Gastrocnemius medialis (tissue), 4 donors: ENCODE data around the gene TAS2R1. TPM values are rescaled to one million over a fixed set of nuclear protein-coding genes. Genes with fewer than 3 reads are reported as not detected.

Experiments used
- ATAC-seq, 2 donors: fragments of 150-250 bp; one replicate each; pipeline ENCODE4 v1.9.1; 2016
- DNase-seq, 2 donors: peaks; one replicate each; pipeline ENCODE4 v3.0.0-alpha.2; 2019
- H3K27ac ChIP-seq, 4 donors: fragments of 200-600 bp; sonication (generic); 1 replicate in 1 of 4; 2 replicates in 3 of 4; pipeline ENCODE4 v1.5.1; 2016 to 2018; ENCODE audit warnings: mild to moderate bottlenecking in 2 of 4, moderate library complexity in 1 of 4
- H3K27me3 ChIP-seq, 3 donors: fragments of 200-600 bp; sonication (generic) in 2 of 3; 1 replicate in 1 of 3; 2 replicates in 2 of 3; pipeline versions ENCODE4 v1.5.1 to v1.6.0; 2016 to 2019; ENCODE audit warnings: mild to moderate bottlenecking in 1 of 3, moderate library complexity in 1 of 3
- H3K36me3 ChIP-seq, 2 donors: fragments of 200-600 bp; sonication (generic) in 1 of 2; one replicate each; pipeline ENCODE4 v1.5.1; 2017 to 2018
- H3K4me1 ChIP-seq, 2 donors: fragments of 200-600 bp; sonication (generic) in 1 of 2; one replicate each; pipeline ENCODE4 v1.5.1; 2016 to 2017; ENCODE audit warnings: mild to moderate bottlenecking in 2 of 2
- H3K4me3 ChIP-seq, 4 donors: fragments of 200-600 bp; sonication (generic) in 3 of 4; 1 replicate in 1 of 4; 2 replicates in 3 of 4; pipeline ENCODE4 v1.5.1; 2016 to 2019; ENCODE audit warnings: mild to moderate bottlenecking in 2 of 4
- H3K9me3 ChIP-seq, 3 donors: fragments of 200-600 bp; sonication (generic) in 2 of 3; 1 replicate in 1 of 3; 2 replicates in 2 of 3; pipeline ENCODE4 v1.5.1; 2016 to 2019
- CTCF ChIP-seq, 5 experiments: fragments of 450-650 bp in 3 of 5; fragments of 200-600 bp in 2 of 5; sonication (generic) in 2 of 5; IDR thresholded peaks in 4 of 5; conservative IDR thresholded peaks in 1 of 5; 1 replicate in 4 of 5; 2 replicates in 1 of 5; pipeline ENCODE4 v1.5.1; 2016 to 2019; ENCODE audit warnings: antibody characterized with exemption in 5 of 5, mild to moderate bottlenecking in 3 of 5, moderate library complexity in 3 of 5
- POLR2A ChIP-seq, 2 donors: fragments of 450-650 bp; IDR thresholded peaks; one replicate each; pipeline ENCODE4 v1.6.1; 2017; ENCODE audit warnings: antibody characterized with exemption in 2 of 2, mild to moderate bottlenecking in 2 of 2, moderate library complexity in 2 of 2
- in situ Hi-C, 4 donors: fragments of 200-750 bp; cut with MboI; loops; one replicate each; pipeline versions ENCODE4 v1.15.0 to v1.8.0; 2017; ENCODE audit warnings: low sequenced_read_pairs in 4 of 4
- intact Hi-C: fragments of 100-400 bp; cut with DNase I; formaldehyde crosslinking; loops from one replicate; pipeline ENCODE4 v1.15.1; 2023; ENCODE audit warnings: low total_unique reads
- total RNA-seq, 4 donors: library from RNA; depleted of rRNA; stranded (reverse); fragments of >200 nt; gene quantifications; one replicate each; pipeline versions ENCODE4 v1.1.0 to v1.2.3, GENCODE V29; 2016

Gene TAS2R1
- total RNA-seq, 4 donors from 2014 or later: not detected

GRCh38 chr5:9596824-9597223 is 33.3 kb downstream of the TAS2R1 start:
- H3K4me3 ChIP-seq: no peak overlapping the region
- no peaks in the 10 kb centered on the region for H3K27me3 ChIP-seq
- ATAC-seq: no peak
- H3K4me1 ChIP-seq: no peaks in the 10 kb centered on the region
- in situ Hi-C loops: no loop called here
- no peaks in the 10 kb centered on the region for H3K9me3 ChIP-seq
- H3K36me3 ChIP-seq: no peaks in the 10 kb centered on the region
- TF ChIP-seq CTCF (IDR thresholded peaks at IDR 0.05 in 4 of 5, conservative IDR thresholded peaks at IDR 0.05 in 1 of 5) (no peak), POLR2A (IDR thresholded peaks at IDR 0.05) (no peak)
- no peak for DNase-seq
- intact Hi-C loops: no loop called here
- no peak overlapping the region for H3K27ac ChIP-seq

GRCh38 chr5:9596171-9596780 is 33.9 kb downstream of the TAS2R1 start:
- intact Hi-C loops (no loop called here), in situ Hi-C loops (no loop called here)
- TF ChIP-seq CTCF (IDR thresholded peaks at IDR 0.05 in 4 of 5, conservative IDR thresholded peaks at IDR 0.05 in 1 of 5): no peak
- TF ChIP-seq POLR2A (IDR thresholded peaks at IDR 0.05): no peak
- Histone ChIP-seq H3K36me3 (no peaks in the 10 kb centered on the region), H3K27ac (no peak overlapping the region), H3K27me3 (no peaks in the 10 kb centered on the region), H3K9me3 (no peaks in the 10 kb centered on the region), H3K4me1 (no peaks in the 10 kb centered on the region), H3K4me3 (no peak overlapping the region)
- ATAC-seq: no peak
- no peak for DNase-seq

- TF ChIP-seq POLR2A (IDR thresholded peaks at IDR 0.05) (no peak), CTCF (IDR thresholded peaks at IDR 0.05 in 4 of 5, conservative IDR thresholded peaks at IDR 0.05 in 1 of 5) (no peak)
- in situ Hi-C loops: no loop called here
- no peak for DNase-seq
- no peaks in the 10 kb centered on the region for H3K27me3 ChIP-seq
- intact Hi-C loops: no loop called here
- no peaks in the 10 kb centered on the region for H3K9me3 ChIP-seq
- no peaks in the 10 kb centered on the region for H3K4me1 ChIP-seq
- no peak overlapping the region for H3K4me3 ChIP-seq
- no peaks in the 10 kb centered on the region for H3K36me3 ChIP-seq
- no peak overlapping the region for H3K27ac ChIP-seq
- ATAC-seq: no peak
Measured at GRCh38 chr5:9594913-9595312, 35.2 kb downstream of the TAS2R1 start.

- no peak for TF ChIP-seq CTCF (IDR thresholded peaks at IDR 0.05 in 4 of 5, conservative IDR thresholded peaks at IDR 0.05 in 1 of 5)
- TF ChIP-seq POLR2A (IDR thresholded peaks at IDR 0.05): no peak
- H3K9me3 ChIP-seq: no peaks in the 10 kb centered on the region
- no peak for DNase-seq
- H3K4me1 ChIP-seq: no peaks in the 10 kb centered on the region
- in situ Hi-C loops: no loop called here
- ATAC-seq: no peak
- no peak overlapping the region for H3K4me3 ChIP-seq
- no peak overlapping the region for H3K27ac ChIP-seq
- H3K27me3 ChIP-seq: no peaks in the 10 kb centered on the region
- intact Hi-C loops: no loop called here
- H3K36me3 ChIP-seq: no peaks in the 10 kb centered on the region
Measured at GRCh38 chr5:9589049-9589835, 40.9 kb downstream of the TAS2R1 start.
